Glomerular visceral epithelial cell (primary cell): Measurements from ENCODE around the gene BCL2L13.

Experiments used
- DNase-seq: peaks from one replicate; pipeline ENCODE4 v3.0.0-alpha.2; 2016; ENCODE audit errors: extremely low spot score

Gene BCL2L13, protein sequence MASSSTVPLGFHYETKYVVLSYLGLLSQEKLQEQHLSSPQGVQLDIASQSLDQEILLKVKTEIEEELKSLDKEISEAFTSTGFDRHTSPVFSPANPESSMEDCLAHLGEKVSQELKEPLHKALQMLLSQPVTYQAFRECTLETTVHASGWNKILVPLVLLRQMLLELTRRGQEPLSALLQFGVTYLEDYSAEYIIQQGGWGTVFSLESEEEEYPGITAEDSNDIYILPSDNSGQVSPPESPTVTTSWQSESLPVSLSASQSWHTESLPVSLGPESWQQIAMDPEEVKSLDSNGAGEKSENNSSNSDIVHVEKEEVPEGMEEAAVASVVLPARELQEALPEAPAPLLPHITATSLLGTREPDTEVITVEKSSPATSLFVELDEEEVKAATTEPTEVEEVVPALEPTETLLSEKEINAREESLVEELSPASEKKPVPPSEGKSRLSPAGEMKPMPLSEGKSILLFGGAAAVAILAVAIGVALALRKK

DNA sequence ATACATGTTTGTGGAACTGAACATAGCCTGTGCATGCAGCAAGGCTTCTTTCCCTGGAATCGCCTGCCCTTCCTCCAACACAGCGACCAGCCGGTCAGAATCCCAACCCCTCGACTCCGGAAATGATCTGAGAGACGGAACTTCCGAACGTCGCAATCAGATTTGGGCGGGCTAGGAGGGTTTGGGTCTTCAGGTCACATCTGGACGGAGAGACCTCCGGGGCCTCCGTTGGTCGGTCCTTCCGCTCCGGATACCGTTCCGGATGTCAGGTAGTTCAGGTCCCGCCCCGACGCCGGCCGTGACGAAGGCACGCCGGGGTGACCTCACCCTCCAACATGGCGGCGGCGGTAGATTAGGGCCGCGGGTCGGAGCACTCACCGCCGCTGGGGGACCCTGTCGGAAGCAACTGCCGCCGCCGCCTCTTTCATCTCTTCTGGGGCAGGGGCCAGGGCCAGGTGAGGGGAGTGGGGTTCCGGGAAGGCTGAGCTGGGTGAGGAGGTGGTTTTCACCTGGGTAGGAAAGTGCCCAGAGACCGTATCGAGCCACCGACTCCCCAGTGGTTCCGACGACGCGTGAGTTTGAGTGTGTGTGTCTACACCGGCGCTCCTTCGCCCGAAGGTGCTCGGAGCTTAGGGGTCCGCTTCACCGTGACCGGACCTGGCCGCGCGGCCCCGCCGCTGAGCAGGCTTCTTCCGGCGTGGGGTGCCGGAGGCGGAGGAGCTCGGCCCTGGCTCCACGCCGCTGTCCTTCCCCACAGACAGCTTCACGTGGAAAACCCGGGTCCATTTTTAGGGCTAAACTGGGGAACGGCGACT, at the start of gene BCL2L13:
Gene BCL2L13 (plus strand): TSS at position 326 of the 815 bp plus-strand sequence. CDS start 16,955 bp downstream, outside the sequence.
- DNase-seq: peak; percentile 91

DNA sequence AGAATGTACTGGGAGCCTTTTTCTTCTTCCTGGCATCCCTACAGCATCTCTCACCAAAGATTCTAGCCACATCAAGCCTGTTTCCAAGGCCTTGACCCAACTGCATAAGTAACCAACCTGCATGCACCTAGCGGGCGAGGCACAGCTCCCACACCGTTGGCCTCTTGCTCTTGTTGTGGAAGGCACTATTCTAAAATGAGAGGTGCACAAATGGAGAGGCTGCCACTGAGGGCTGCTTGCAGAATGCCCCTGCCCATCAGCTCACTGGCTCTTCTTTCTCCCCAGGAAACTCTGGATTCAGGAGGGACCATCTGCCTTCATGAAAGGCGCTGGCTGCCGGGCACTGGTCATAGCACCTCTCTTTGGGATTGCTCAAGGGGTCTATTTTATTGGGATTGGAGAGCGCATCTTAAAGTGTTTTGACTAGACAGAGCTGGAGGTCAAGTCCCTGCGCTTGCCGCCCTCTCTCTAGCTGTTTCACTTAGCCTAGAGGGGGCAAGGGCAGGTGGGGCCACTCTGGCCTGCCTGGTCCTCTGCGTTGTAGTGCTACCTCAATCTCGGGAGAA, 48.7 kb upstream of the BCL2L13 start:
- no peak for DNase-seq

DNA sequence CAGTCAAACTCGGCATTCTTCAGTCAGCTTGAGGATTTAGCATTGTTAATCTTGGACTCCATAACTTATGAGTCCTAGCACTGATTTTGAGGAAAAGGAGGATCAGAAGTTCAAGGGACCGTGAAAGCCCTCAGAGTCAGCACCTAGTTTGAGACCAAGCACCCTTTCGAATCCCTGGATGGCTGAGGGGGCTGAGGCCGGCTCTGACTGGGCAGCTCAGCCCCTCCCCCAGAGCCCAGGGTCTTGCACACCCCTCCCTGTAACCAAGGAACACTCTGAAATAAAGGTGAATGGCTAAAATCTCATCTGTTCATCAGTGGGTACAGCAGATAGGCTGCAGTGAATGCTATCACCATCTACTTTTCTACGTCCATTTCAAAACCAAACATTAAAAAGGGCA, 48.0 kb upstream of the BCL2L13 start:
- DNase-seq: no peak

DNA sequence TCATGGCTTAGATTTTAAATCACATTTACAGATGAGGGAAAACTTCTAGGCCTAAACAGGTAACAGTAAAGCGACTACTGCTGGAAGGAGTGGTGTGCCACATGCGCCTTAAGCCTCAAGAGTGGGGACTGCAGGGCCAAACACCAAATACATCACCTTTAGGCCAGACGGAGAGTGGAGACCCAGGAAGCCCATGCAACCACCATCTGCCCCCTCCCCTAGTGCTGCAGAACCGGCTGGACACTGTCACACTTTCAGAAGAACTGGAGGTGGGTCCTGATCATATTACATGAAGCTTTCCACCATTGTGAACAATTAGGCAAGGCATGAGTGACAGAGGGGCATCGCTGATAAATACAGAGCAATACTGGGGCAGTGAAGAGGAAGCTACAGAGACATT, 46.4 kb upstream of the BCL2L13 start:
- no peak for DNase-seq

DNA sequence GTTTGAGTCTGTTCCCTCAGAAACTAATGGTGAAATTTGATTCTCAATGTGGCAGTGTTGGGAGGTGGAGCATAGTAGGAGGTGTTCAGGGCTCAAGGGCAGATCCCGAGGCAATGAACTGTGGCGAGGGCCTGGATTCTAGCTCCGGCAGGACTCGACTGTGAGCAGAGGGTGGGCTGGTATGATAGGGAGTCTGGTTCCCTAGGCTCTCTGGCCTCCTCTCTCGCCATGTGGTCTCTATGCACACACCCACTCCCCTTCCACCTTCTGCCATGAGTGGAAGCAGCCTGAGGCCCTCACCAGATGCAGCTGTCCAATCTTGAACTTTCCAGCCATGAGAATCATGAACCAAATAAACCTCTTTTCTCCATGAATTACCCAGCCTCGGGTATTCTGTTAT, 42.3 kb upstream of the BCL2L13 start:
- no peak for DNase-seq

DNA sequence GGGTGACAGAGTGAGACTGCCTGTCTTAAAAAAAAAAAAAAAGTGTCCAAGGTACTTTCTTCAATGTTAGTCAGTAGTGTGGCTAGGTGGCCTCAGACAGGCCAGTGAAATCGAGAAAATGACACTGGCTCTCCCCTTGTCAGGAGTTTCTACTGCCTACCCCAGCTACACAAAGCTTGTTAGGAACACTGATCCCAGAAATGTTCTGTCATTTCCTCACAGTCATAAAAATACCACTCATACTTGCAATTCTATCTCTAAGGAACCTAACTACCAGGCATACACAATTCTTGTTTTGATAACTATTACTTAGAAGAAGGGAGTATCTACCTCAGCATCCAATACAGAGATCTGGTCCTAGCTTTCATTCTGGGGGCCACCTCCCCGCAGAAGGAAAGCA, 41.3 kb upstream of the BCL2L13 start:
- no peak for DNase-seq

DNA sequence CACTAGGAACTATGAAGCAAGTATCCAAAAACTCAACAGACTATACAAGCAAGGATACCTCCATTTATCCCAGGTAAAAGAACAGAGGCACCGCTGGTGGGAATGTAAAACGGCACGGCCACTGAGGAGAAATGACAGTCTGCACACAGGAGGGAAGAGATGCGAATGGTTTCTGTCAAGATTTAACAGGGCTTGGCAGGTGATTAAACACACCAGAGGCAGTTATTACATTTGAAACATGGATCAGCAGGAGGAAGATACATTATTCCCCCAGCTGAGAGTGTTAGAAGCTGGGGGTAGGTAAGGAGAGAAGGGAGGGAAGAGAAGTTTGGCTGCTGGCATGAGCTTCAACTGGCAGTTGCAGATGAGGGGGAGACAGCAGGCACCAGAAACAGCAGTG, 40.2 kb upstream of the BCL2L13 start:
- DNase-seq: no peak

DNA sequence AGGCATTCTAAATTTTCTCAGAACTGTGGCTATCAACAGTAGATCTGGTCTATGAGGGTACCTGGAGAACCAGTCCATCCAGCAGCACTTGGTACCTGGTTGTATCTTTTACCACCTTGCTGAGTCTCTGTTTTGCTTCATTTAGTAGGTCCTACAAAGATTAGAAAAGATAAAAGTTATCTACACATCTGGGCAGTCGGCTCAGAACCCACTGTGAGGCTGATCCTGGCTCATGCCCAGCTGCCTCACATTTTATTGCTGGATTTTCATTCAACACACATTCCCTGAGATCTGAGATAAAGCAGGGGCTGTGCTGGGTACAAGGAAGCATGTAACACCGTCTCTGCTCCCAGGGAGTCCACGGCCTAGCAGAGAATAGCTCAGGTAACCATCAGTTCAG, 37.5 kb upstream of the BCL2L13 start:
- DNase-seq: no peak

DNA sequence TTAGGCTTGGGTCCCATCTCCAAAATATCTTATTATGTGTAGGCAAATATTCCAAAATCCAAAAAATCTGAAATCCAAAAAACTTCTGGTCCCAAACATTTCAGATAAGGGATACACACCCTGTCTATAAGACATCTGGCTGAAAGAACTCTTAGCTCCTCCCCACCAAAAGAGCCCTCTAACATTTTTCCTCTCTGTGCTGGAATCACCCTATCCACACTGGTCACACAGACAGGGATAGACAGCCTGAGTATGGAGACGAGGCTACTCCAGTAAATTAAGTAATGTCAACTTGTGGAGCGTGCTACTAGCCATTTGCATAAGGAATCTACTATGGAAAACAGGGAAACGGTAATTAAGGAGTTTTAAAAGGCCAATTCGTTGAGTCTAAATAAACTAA, 34.9 kb upstream of the BCL2L13 start:
- no peak for DNase-seq

DNA sequence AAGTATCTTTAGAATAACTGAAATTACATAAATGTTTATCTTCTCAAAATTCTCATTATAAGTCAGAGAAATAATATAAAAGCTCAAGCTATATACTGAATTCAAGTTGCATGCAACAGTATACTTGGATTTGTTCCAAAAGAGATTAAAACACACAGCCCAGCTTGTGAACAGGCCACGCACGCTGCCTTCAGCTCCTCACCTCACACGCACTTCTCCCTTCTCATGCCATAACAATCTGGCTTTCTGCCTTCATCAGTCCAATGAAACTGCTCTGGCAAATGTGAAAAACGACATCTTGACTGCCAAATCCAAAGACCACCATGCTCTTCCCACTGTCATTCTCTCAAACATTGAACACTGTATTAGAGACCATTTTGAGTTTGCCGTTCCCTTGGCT, 32.1 kb upstream of the BCL2L13 start:
- no peak for DNase-seq

DNA sequence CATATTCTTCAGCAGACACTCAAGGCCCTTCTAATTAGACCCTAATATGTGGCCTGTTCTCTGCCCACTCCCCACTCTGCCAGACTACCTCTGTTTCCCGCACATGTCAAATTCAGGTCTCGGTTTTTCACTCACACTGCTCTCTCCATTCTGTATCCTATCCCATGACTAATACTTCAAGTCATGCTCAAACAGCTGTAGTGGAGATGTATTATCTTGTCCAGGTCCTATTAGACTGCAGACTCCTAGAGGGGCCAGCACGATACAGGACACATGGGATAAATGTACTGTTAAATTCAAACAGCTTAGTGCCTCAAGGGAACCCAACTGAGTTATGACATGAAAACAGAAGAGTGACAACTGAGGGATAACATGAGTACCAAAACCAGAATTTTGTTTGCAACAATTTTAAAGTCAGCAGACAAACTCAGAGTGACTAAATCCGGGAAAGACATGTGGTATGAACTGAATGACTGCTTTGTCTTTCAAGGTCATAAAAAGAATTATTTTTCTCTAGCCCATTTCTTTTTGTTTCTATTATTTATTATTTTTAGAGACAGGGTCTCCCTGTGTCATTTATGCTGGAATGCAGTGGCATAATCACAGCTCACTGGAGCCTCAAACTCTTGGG, 30.6 kb upstream of the BCL2L13 start:
- DNase-seq: no peak

DNA sequence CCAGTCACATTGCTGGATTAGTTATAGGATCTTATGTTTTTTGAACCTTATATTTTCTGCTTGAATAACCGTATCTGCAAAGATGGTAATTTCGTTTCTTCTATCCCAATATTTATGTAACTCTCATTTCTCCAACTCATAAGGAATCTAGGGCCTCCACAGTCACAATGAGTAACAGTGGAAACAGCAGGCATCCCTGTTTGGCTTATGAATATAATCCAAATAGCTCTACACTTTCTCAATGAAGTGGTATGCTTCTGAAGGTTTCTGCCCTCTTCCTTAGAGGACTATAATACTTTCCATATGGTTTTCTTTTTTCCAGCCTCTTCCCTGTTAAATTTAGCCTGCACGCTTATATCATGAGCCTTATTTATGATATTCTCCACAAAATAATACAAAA, 26.5 kb upstream of the BCL2L13 start:
- DNase-seq: no peak

DNA sequence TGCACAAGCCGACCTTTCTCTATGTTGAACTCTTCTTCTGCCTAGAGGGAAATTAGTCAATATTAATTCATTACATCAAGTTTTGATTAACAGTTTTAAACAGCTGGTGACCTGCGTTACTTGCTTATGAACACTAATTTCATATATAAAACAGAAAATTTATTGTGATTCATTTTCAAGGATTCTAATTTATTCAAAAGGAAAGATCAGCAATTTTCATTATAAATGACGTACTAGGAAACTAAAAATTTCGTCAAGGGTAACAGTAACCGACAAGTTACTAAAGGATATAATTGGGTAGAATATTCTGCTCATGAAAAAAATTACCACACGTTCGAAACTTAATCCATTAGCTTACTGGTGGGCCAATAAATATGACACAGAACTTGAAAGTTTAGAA, 25.3 kb upstream of the BCL2L13 start:
- DNase-seq: no peak

DNA sequence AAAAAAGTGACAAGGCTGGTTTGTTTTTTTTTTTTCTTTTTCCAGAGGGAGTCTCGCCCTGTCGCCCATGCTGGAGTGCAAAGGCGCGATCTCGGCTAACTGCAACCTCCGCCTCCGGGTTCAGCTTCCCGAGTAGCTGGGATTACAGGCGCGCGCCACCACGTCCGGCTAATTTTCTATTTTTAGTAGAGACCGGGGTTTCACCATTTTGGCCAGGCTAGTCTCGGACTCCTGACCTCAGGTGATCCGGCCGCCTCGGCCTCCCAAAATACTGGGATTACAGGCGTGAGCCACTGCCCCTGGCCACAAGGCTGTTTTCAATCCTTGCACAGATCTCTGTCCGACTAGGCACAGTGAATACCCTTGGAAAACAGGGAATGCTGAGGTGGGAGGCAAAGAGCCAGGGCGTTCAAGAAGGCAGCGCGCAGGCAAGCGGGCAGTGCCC, 10.6 kb upstream of the BCL2L13 start:
- peak; percentile 8 for DNase-seq

DNA sequence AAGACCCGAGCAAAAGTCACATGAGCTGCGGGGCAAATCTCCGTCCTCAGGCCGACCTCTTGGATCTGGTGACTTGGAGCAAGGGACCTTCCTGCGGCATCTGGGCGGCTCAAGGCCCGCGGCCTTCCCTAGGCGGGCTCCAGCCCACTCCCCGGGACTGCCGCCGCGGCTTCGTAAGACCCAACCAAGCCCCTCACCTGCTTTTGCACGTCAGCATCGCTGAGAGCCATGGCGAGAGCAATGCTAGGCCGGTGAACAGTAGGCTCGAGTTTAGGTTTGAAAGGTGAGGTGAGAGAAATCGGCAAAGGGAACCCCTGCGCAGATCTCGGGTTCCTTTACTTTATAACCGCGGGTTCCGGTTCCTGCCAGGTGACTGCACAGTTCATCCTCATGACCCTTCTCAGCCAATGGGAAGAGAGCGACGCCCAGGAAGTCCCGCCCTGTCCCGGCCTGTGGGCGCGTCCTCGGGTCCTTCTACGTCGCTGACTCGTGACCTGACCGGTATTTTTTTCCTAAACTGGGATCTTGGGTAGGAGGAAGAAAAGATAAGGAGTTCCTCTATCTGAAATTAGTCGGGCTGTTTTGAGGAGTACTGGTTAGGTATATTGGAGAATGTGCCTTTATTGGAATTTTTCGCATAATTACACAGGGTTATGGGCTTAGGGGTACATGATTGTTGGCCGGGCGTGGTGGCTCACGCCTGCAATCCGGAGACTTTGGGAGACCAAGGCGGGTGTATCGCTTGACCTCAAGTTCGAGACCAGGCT, 10.0 kb upstream of the BCL2L13 start, which contains the start of gene ATP6V1E1:
Gene ATP6V1E1 (minus strand): TSS at position 344 of the 767 bp plus-strand sequence. CDS start 114 bp downstream, at position 230.
- peak; percentile 95 for DNase-seq

DNA sequence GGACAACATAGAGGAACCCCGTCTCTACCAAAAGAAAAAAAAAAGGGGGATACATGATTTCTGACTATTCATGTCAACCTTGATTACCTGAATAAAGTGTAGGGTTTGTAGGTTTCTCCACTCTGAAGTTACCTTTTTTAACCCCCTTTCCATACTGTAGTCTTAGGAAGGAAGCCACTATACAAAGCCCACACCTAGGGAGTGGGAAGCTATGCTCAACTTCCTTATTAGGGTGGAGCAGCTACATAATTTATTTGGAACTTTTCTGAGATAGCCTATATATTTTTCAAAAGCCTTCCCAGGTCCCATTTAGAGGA, 9.4 kb upstream of the BCL2L13 start:
- DNase-seq: no peak

DNA sequence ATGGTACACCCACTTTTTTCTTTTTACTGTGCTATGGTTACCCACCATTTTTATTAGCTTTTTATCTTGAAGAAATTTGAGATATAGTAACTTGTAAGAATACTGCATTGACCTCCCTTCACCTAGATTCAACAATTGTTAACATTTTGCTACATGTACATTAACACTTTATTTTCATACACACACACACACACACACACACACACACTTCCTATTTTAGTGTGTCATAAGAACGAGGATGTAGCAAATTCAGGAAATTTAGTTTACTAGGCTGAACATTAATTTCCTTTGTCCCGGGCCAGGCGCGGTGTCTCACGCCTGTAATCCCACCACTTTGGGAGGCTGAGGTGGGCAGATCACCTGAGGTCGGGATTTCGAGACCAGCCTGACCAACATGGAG, 8.9 kb upstream of the BCL2L13 start:
- no peak for DNase-seq

DNA sequence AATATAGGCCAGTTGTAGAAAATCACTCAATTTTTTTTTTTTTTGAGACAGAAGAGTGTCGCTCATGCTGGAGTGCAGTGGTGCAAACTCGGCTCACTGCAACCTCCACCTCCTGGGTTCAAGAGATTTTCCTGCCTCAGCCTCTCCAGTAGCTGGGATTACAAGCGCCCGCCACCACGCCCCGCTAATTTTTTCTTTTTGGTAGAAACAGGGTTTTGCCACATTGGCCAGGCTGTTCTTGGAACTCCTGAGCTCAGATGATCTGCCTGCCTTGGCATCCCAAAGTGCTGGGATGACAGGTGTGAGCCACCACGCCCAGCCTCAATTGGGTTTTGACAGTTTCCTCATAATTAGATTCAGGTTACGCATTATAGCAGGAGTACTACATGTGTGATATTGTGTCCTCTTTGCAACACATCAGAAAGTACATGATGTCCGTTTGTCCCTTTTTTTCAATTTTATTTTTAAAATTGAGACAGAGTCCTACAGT, 7.4 kb upstream of the BCL2L13 start:
- no peak for DNase-seq

DNA sequence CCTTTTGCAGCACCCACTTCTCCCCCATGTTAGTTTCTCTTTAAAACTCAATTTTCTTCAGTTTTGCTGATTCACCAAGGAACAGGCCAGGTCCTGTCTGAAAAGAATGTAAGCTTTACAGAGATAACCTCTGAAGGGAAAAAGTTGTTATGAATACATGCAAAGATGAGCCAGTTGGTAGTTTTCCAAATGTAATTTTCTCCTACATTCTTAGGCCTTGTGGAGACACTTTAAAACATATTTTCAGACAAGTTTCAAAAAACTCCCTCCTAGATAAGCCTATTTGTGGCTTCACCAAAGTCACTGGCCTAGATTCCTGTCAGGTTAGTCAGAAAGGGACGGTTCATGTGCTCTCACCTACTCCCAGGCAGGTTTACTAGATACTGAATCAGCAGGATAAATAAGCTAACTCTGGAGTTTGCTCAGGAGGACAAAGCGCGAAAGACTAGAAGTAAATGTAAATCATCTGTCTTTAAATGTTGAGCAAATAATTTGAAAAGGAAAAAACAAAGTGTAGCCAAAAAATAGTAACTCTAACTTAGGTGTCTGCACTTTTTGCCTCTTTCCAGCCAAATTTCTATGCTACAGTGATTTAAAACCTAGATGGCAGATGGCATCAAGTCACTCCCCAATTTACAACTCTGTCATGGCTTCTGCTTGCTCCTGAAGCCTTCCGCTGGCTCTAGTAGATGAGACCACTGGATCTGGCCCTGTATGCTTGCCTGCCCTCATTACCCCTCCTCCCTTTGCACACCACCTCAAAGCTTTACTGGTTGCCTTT, 5.2 kb upstream of the BCL2L13 start:
- DNase-seq: peak; percentile 85

DNA sequence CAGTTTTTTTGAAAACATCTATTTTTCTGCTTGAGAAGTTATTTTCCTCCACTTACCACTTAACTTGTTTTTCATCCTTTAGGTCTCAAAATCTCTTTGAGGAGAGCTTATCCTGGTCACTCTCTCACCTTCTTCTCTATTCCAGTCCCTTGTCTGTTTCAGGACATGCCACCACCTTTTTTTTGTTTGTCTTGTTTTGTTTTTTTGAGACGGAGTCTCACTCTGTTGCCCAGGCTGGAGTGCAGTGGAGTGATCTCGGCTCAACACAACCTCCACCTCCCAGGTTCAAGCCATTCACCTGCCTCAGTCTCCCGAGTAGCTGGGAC, 4.6 kb upstream of the BCL2L13 start:
- no peak for DNase-seq
